ENCODE measurements around the gene KCTD5.
"Not testable (repeated sequence)": the region's sequence is repeated elsewhere in the genome, so short reads cannot be mapped to it uniquely, and the experiment has no call there.

- TF ChIP-seq POLR2A, CTCF (IDR thresholded peaks at IDR 0.05): not testable (repeated sequence)
Observed at GRCh38 chr16:2679902-2680301, 2.4 kb upstream of the KCTD5 start.
